HFFc6 (cell line): ENCODE results near the gene IKBKE. TPM values are rescaled to one million over a fixed set of nuclear protein-coding genes. Genes with fewer than 3 reads are reported as not detected.

Source experiments
- DNase-seq: peaks from one replicate; pipeline ENCODE4 v3.0.0-alpha.2; 2018
- H3K27ac Mint-ChIP-seq: 2 replicates; pipeline ENCODE4 v1.8.0; 2020; ENCODE audit warnings: mild to moderate bottlenecking, mixed read lengths
- H3K27me3 Mint-ChIP-seq: 2 replicates; pipeline ENCODE4 v1.8.0; 2021; ENCODE audit warnings: mild to moderate bottlenecking, moderate library complexity, mixed read lengths; ENCODE audit not compliant: insufficient read depth
- H3K36me3 Mint-ChIP-seq: 2 replicates; pipeline ENCODE4 v1.8.0; 2021; ENCODE audit warnings: low read depth, mixed read lengths
- H3K4me1 Mint-ChIP-seq: 2 replicates; pipeline ENCODE4 v1.8.0; 2020; ENCODE audit warnings: low read depth, mixed read lengths
- H3K4me3 Mint-ChIP-seq: 2 replicates; pipeline ENCODE4 v1.8.0; 2020; ENCODE audit warnings: mild to moderate bottlenecking, moderate library complexity, mixed read lengths
- H3K9me3 Mint-ChIP-seq: 2 replicates; pipeline ENCODE4 v1.8.0; 2020; ENCODE audit warnings: mild to moderate bottlenecking, mixed read lengths
- CTCF ChIP-seq: fragments of 200-600 bp; sonication (generic); IDR thresholded peaks from 2 replicates; pipeline ENCODE4 v1.5.0; 2021; ENCODE audit warnings: antibody characterized with exemption, mild to moderate bottlenecking
- total RNA-seq, 6 experiments: library from RNA; stranded (reverse); fragmentation: NEBNext Ultra II Directional; extraction: Animal tissue kit (Norgen Biotek cat#: 25700); gene quantifications; 2 replicates in 1 of 6; 3 replicates in 5 of 6; pipeline ENCODE4 v1.2.3, GENCODE V29; 2021

The IKBKE gene
- total RNA-seq, 6 experiments from 2014 or later: 15.1 to 19.6 (median 17.1) TPM

- H3K4me3 Mint-ChIP-seq: no peak overlapping the region
- TF ChIP-seq CTCF: no peak
- peaks cover 39% of the 10 kb centered on the region for H3K4me1 Mint-ChIP-seq
- H3K9me3 Mint-ChIP-seq: no peaks in the 10 kb centered on the region
- DNase-seq: no peak
- H3K36me3 Mint-ChIP-seq: peaks cover 59% of the 10 kb centered on the region
- no peak overlapping the region for H3K27ac Mint-ChIP-seq
- H3K27me3 Mint-ChIP-seq: no peaks in the 10 kb centered on the region; the same call in 1 of the 2 replicates
Observed at GRCh38 chr1:206447792-206448191, 22.5 kb upstream of the IKBKE start.

- Mint-ChIP-seq H3K27me3 (no peaks in the 10 kb centered on the region; the same call in 1 of the 2 replicates), H3K9me3 (no peaks in the 10 kb centered on the region), H3K36me3 (peaks cover 60% of the 10 kb centered on the region), H3K27ac (no peak overlapping the region), H3K4me3 (no peak overlapping the region), H3K4me1 (peaks cover 39% of the 10 kb centered on the region)
- no peak for TF ChIP-seq CTCF
- DNase-seq: no peak
Observed at GRCh38 chr1:206448471-206448870, 21.8 kb upstream of the IKBKE start.

- no peak for TF ChIP-seq CTCF
- Mint-ChIP-seq H3K4me3 (no peak overlapping the region), H3K4me1 (peaks cover 37% of the 10 kb centered on the region), H3K27me3 (no peaks in the 10 kb centered on the region; the same call in 1 of the 2 replicates), H3K27ac (no peak overlapping the region), H3K36me3 (peaks cover 61% of the 10 kb centered on the region), H3K9me3 (no peaks in the 10 kb centered on the region)
- no peak for DNase-seq
Observed at GRCh38 chr1:206449565-206449964, 20.7 kb upstream of the IKBKE start.

GRCh38 chr1:206450281-206450680 is 20.0 kb upstream of the IKBKE start:
- peaks cover 1% of the 10 kb centered on the region for H3K27me3 Mint-ChIP-seq
- H3K4me1 Mint-ChIP-seq: peaks cover 33% of the 10 kb centered on the region
- TF ChIP-seq CTCF: no peak
- no peak overlapping the region for H3K4me3 Mint-ChIP-seq
- no peak for DNase-seq
- no peak overlapping the region for H3K27ac Mint-ChIP-seq
- H3K9me3 Mint-ChIP-seq: no peaks in the 10 kb centered on the region
- H3K36me3 Mint-ChIP-seq: peaks cover 61% of the 10 kb centered on the region

GRCh38 chr1:206451134-206451686 is 19.1 kb upstream of the IKBKE start:
- Mint-ChIP-seq H3K27ac (no peak overlapping the region), H3K4me1 (peaks cover 37% of the 10 kb centered on the region), H3K27me3 (peaks cover 1% of the 10 kb centered on the region), H3K9me3 (no peaks in the 10 kb centered on the region), H3K4me3 (no peak overlapping the region), H3K36me3 (peaks cover 62% of the 10 kb centered on the region)
- TF ChIP-seq CTCF: no peak
- DNase-seq: no peak

GRCh38 chr1:206453111-206453510 is 17.2 kb upstream of the IKBKE start:
- Mint-ChIP-seq H3K27ac (no peak overlapping the region), H3K4me3 (no peak overlapping the region), H3K4me1 (peaks cover 40% of the 10 kb centered on the region), H3K27me3 (peaks cover 1% of the 10 kb centered on the region), H3K36me3 (peaks cover 51% of the 10 kb centered on the region), H3K9me3 (no peaks in the 10 kb centered on the region)
- no peak for DNase-seq
- TF ChIP-seq CTCF: no peak
